B cell (primary cell): ENCODE data around the gene CHMP1B. TPM values are rescaled to one million over a fixed set of nuclear protein-coding genes. Genes with fewer than 3 reads are reported as not detected.
A peak's percentile ranks its signal among the peaks of the same experiment; 100 is the strongest.

Source experiments
- ATAC-seq: fragments of 200-7000 bp; cut with Tn5 transposase; one replicate; pipeline ENCODE4 v1.10.0; 2021; ENCODE audit warnings: low read depth, mild to moderate bottlenecking, moderate number of reproducible peaks, moderate library complexity
- CTCF ChIA-PET: fragments of 350-600 bp; sonication (Branson Sonifier 250); formaldehyde crosslinking; loops from one replicate; lab custom pipeline; 2021; ENCODE audit warnings: antibody characterized with exemption, inconsistent platforms; lab: Charles Lee
- POLR2A ChIA-PET: fragments of 350-600 bp; sonication (Branson Sonifier 250); formaldehyde crosslinking; loops from one replicate; lab custom pipeline; 2021; ENCODE audit warnings: antibody characterized with exemption; lab: Charles Lee
- DNase-seq: peaks from one replicate; pipeline ENCODE4 v3.0.0; 2013
- H2AFZ ChIP-seq: 2 replicates; pipeline ENCODE4 v1.6.1; 2012; ENCODE audit warnings: mild to moderate bottlenecking, low read depth, low read length; ENCODE audit not compliant: insufficient read depth, poor library complexity, severe bottlenecking
- H3K27ac ChIP-seq, 2 donors: 1 replicate in 1 of 2; 2 replicates in 1 of 2; pipeline ENCODE4 v1.5.1; 2012 to 2013; ENCODE audit warnings: low read length in 2 of 2, mild to moderate bottlenecking in 2 of 2, moderate library complexity in 1 of 2
- H3K27me3 ChIP-seq, 4 experiments: fragments of 200-600 bp in 1 of 4; sonication (generic) in 1 of 4; replicated peaks in 1 of 4; 1 replicate in 2 of 4; 2 replicates in 2 of 4; pipeline versions ENCODE4 v1.6.1 to v1.7.0; 2013 to 2016; ENCODE audit warnings: low read length in 3 of 4, mild to moderate bottlenecking in 2 of 4, mixed read lengths in 1 of 4, moderate library complexity in 1 of 4; ENCODE audit not compliant: insufficient read depth in 4 of 4, control insufficient read depth in 3 of 4; ENCODE audit errors: control extremely low read depth in 1 of 4
- H3K36me3 ChIP-seq, 2 experiments: replicated peaks in 1 of 2; 1 replicate in 1 of 2; 2 replicates in 1 of 2; pipeline versions ENCODE4 v1.6.1 to v1.7.1; 2013; ENCODE audit warnings: low read length in 1 of 2; ENCODE audit not compliant: insufficient read depth in 2 of 2, control insufficient read depth in 1 of 2; ENCODE audit errors: control extremely low read depth in 1 of 2, extremely low read depth in 1 of 2
- H3K4me1 ChIP-seq, 2 donors: fragments of 200-600 bp in 1 of 2; sonication (generic) in 1 of 2; 1 replicate in 1 of 2; 2 replicates in 1 of 2; pipeline versions ENCODE4 v1.5.1 to v1.6.1; 2013 to 2017; ENCODE audit warnings: low read length in 2 of 2; ENCODE audit not compliant: control insufficient read depth in 2 of 2, insufficient read depth in 2 of 2
- H3K4me2 ChIP-seq: replicated peaks from 2 replicates; pipeline ENCODE3; 2012; ENCODE audit warnings: mild to moderate bottlenecking, low read depth, low read length; ENCODE audit not compliant: poor library complexity, severe bottlenecking
- H3K4me3 ChIP-seq, 5 experiments: fragments of 200-600 bp in 1 of 5; sonication (generic) in 1 of 5; 1 replicate in 3 of 5; 2 replicates in 2 of 5; pipeline versions ENCODE4 v1.5.1 to v1.7.0; 2011 to 2016; ENCODE audit warnings: low read length in 4 of 5, mild to moderate bottlenecking in 4 of 5, low read depth in 2 of 5, control low read depth in 1 of 5, moderate library complexity in 1 of 5; ENCODE audit not compliant: insufficient read depth in 1 of 5; ENCODE audit errors: control extremely low read depth in 1 of 5, extremely low read depth in 1 of 5
- H3K79me2 ChIP-seq: fragments of 200-600 bp; sonication (generic); one replicate; pipeline ENCODE4 v1.6.0; 2016; ENCODE audit warnings: low read length; ENCODE audit not compliant: control insufficient read depth, insufficient read depth
- H3K9ac ChIP-seq: fragments of 200-600 bp; sonication (generic); 2 replicates; pipeline ENCODE4 v1.6.1; 2017; ENCODE audit warnings: mild to moderate bottlenecking, low read length, moderate library complexity
- H3K9me3 ChIP-seq, 3 donors: one replicate each; pipeline versions ENCODE4 v1.6.1 to v1.7.1; 2013; ENCODE audit warnings: low read length in 2 of 3; ENCODE audit not compliant: control insufficient read depth in 2 of 3, insufficient read depth in 1 of 3; ENCODE audit errors: control extremely low read depth in 1 of 3
- H4K20me1 ChIP-seq: 2 replicates; pipeline ENCODE4 v1.6.0; 2012; ENCODE audit warnings: mild to moderate bottlenecking, low read length; ENCODE audit not compliant: insufficient read depth, control insufficient read depth, poor library complexity, severe bottlenecking
- H3K27ac Mint-ChIP-seq: one replicate; pipeline ENCODE4 v1.8.0; 2021; ENCODE audit warnings: mixed read lengths
- H3K27me3 Mint-ChIP-seq: one replicate; pipeline ENCODE4 v1.8.0; 2021; ENCODE audit warnings: mixed read lengths
- H3K4me1 Mint-ChIP-seq: one replicate; pipeline ENCODE4 v1.8.0; 2021; ENCODE audit warnings: mixed read lengths
- H3K4me3 Mint-ChIP-seq: one replicate; pipeline ENCODE4 v1.8.0; 2021; ENCODE audit warnings: mixed read lengths
- H3K9me3 Mint-ChIP-seq: one replicate; pipeline ENCODE4 v1.8.0; 2022; ENCODE audit warnings: mixed read lengths; ENCODE audit not compliant: insufficient read depth
- CTCF ChIP-seq: fragments of 200-600 bp; IDR thresholded peaks from one replicate; pipeline ENCODE4 v1.8.0; 2022; ENCODE audit warnings: antibody characterized with exemption, mild to moderate bottlenecking
- EZH2 ChIP-seq: IDR thresholded peaks from 2 replicates; pipeline ENCODE4 v1.6.1; 2012; ENCODE audit warnings: borderline replicate concordance, low read depth, mild to moderate bottlenecking, moderate library complexity, low read length; ENCODE audit not compliant: insufficient read depth, poor library complexity, severe bottlenecking
- WGBS: methylation state at CpG from one replicate; pipeline ENCODE4 v1.1.5; 2013; ENCODE audit warnings: missing lambda C conversion rate; ENCODE audit not compliant: insufficient coverage; 5-methylcytosine and 5-hydroxymethylcytosine counted together
- intact Hi-C: fragments of 100-400 bp; cut with micrococcal nuclease; formaldehyde crosslinking; loops from one replicate; pipeline ENCODE4 v1.10.0; 2022
- polyA plus RNA-seq: library from polyadenylated mRNA; depleted of rRNA; stranded (reverse); fragments of >200 nt; gene quantifications from 2 replicates; pipeline ENCODE4 v1.2.3, GENCODE V29; 2012
- total RNA-seq, 2 donors: library from RNA; stranded (reverse); fragments of 120-200 nt in 1 of 2; gene quantifications; 1 replicate in 1 of 2; 2 replicates in 1 of 2; pipeline versions ENCODE4 v1.2.3 to v1.2.4, GENCODE V29; 2013 to 2022

CHMP1B gene
- total and polyA plus RNA-seq, 2 donors (not counting 1 experiment from before 2014, with no cell fraction given) = 55.4 to 86.0 TPM

GRCh38 chr18:11872479-11873136, 21.4 kb downstream of the CHMP1B start:
- DNase-seq (no peak), ATAC-seq (no peak)
- Mint-ChIP-seq H3K4me1 (peaks cover 8% of the 10 kb centered on the region), H3K9me3 (no peaks in the 10 kb centered on the region), H3K27me3 (peaks cover 18% of the 10 kb centered on the region), H3K27ac (no peak overlapping the region), H3K4me3 (no peak overlapping the region)
- Histone ChIP-seq H3K4me1 (peaks cover 4 to 7% of the 10 kb centered on the region in 2 donors), H3K4me3 (no peak overlapping the region), H3K79me2 (no peaks in the 10 kb centered on the region), H3K4me2 (no peak overlapping the region), H3K36me3 (no peaks in the 10 kb centered on the region), H3K27ac (no peak overlapping the region), H4K20me1 (no peaks in the 10 kb centered on the region), H2AFZ (no peak overlapping the region), H3K9me3 (peaks cover 0 to 8% (median 0%) of the 10 kb centered on the region in 3 donors), H3K27me3 (no peaks in the 10 kb centered on the region), H3K9ac (no peak overlapping the region)
- no peak for TF ChIP-seq EZH2
- peak; percentile 25 for TF ChIP-seq CTCF
- intact Hi-C loops = no loop called here
- ChIA-PET CTCF (no interaction called here), POLR2A (no interaction called here)
- 75% methylated on average over 9 of the region's 13 CpGs for WGBS

GRCh38 chr18:11873670-11874340, 22.6 kb downstream of the CHMP1B start:
- Histone ChIP-seq H3K4me1 (peaks cover 0 to under 1% of the 10 kb centered on the region in 2 donors), H3K9me3 (peaks cover 0 to 8% (median 0%) of the 10 kb centered on the region in 3 donors), H2AFZ (no peak overlapping the region), H4K20me1 (no peaks in the 10 kb centered on the region), H3K27ac (no peak overlapping the region), H3K4me2 (no peak overlapping the region), H3K36me3 (no peaks in the 10 kb centered on the region), H3K27me3 (no peaks in the 10 kb centered on the region), H3K79me2 (no peaks in the 10 kb centered on the region), H3K9ac (no peak overlapping the region), H3K4me3 (no peak overlapping the region)
- peaks cover 11% of the 10 kb centered on the region for H3K27me3 Mint-ChIP-seq
- H3K27ac Mint-ChIP-seq = no peak overlapping the region
- peaks cover 2% of the 10 kb centered on the region for H3K4me1 Mint-ChIP-seq
- intact Hi-C loops = no loop called here
- TF ChIP-seq EZH2 (no peak), CTCF (no peak)
- no peaks in the 10 kb centered on the region for H3K9me3 Mint-ChIP-seq
- no peak for ATAC-seq
- DNase-seq = no peak
- WGBS = 91% methylated on average over 14 of the region's 15 CpGs
- H3K4me3 Mint-ChIP-seq = no peak overlapping the region
- CTCF ChIA-PET = no interaction called here
- POLR2A ChIA-PET = no interaction called here
